Measurements from ENCODE around the gene KCNG1. TPM values are rescaled to one million over a fixed set of nuclear protein-coding genes. Genes with fewer than 3 reads are reported as not detected.

Gene KCNG1
- total and polyA plus RNA-seq, 2 of the 4 experiments (the other 2 are of a cell fraction), result 23.7 to 51.4 TPM

GRCh38 chr20:51023617-51024155 lies 779 bp upstream of the KCNG1 start:
- intact Hi-C loops (cut with micrococcal nuclease) (no loop called here), in situ Hi-C loops (cut with MboI; ENCODE audit: low sequenced_read_pairs) (no loop called here), dilution Hi-C loops (cut with HindIII; ENCODE audit: low sequenced_read_pairs, unreplicated experiment) (no loop called here)
- ChIA-PET CTCF (no interaction called here), POLR2A (ENCODE audit: unreplicated experiment) (no interaction called here)
- H3K18ac ChIP-seq (ENCODE audit: low read depth, low read length), result no peak overlapping the region
- no peak overlapping the region; the same call in 1 of the 2 replicates for H3K9ac ChIP-seq (ENCODE audit: low read depth, low read length)
- H4K91ac ChIP-seq (ENCODE audit: insufficient read depth, low read depth, low read length), result no peak overlapping the region
- no TSS peak for BruUV-seq (replicated peaks)
- peaks cover 3% of the 10 kb centered on the region; the same call in 1 of the 2 replicates for H3K9me1 ChIP-seq (ENCODE audit: insufficient read depth, low read length)
- H2AK9ac ChIP-seq (replicated peaks; ENCODE audit: low read depth, low read length, poor library complexity), result peak overlapping the region; percentile 75
- no peaks in the 10 kb centered on the region for H3K9me3 ChIP-seq (ENCODE audit: control insufficient read depth, insufficient read depth, low read length)
- no peak overlapping the region for H3K56ac ChIP-seq (ENCODE audit: extremely low read depth, insufficient read depth, low read length)
- H3K79me1 ChIP-seq (ENCODE audit: low read depth in 1 of 2, low read length in 2 of 2), result peaks cover 25 to 39% of the 10 kb centered on the region in 2 experiments
- peaks cover 10% of the 10 kb centered on the region for H3K27me3 ChIP-seq (ENCODE audit: control insufficient read depth, insufficient read depth, low read length)
- peaks cover 4% of the 10 kb centered on the region; the same call in 1 of the 2 replicates for H3K36me3 ChIP-seq (ENCODE audit: control insufficient read depth, insufficient read depth, low read length)
- H4K5ac ChIP-seq (ENCODE audit: low read depth, low read length), result no peak overlapping the region
- peaks cover 4% of the 10 kb centered on the region; the same call in 1 of the 2 replicates for H4K20me1 ChIP-seq (ENCODE audit: insufficient read depth, low read length)
- H2AK5ac ChIP-seq (ENCODE audit: low read depth, low read length), result peak overlapping the region; percentile 56; the same call in 1 of the 2 replicates
- H3K4me3 ChIP-seq (ENCODE audit: insufficient read depth, low read depth, low read length), result peak overlapping the region; percentile 76
- no peak overlapping the region for H2BK5ac ChIP-seq (ENCODE audit: low read depth, low read length, poor library complexity, severe bottlenecking)
- peak overlapping the region; percentile 9 to 87; a peak in 2 of 4 replicates for H4K8ac ChIP-seq (ENCODE audit: low read depth in 2 of 2, low read length in 2 of 2)
- no peak overlapping the region for H3K23ac ChIP-seq (ENCODE audit: low read depth, low read length)
- peak overlapping the region; percentile 87 for H3K4me2 ChIP-seq (ENCODE audit: low read depth, low read length)
- TF ChIP-seq RFX5 (IDR thresholded peaks at IDR 0.05; ENCODE audit: low read depth, low read length), result no peak
- no peak for TF ChIP-seq MAFK (IDR thresholded peaks at IDR 0.05; ENCODE audit: low read depth, low read length)
- no peak for TF ChIP-seq RAD21 (IDR thresholded peaks at IDR 0.05; ENCODE audit: low read length)
- TF ChIP-seq USF2 (IDR thresholded peaks at IDR 0.05; ENCODE audit: low read depth, low read length), result no peak
- no peak for TF ChIP-seq RCOR1 (IDR thresholded peaks at IDR 0.05; ENCODE audit: insufficient replicate concordance, low read length)
- TF ChIP-seq CEBPB (IDR thresholded peaks at IDR 0.05; ENCODE audit: low read depth, low read length), result no peak
- H2BK15ac ChIP-seq (ENCODE audit: low read depth, low read length), result no peak overlapping the region
- no peak overlapping the region for H2BK20ac ChIP-seq (ENCODE audit: low read depth, low read length)
- WGBS, 2 experiments (ENCODE audit: extremely low coverage in 2 of 2, insufficient read length in 1 of 2), result 21% methylated on average over 22 of the region's 30 CpGs; no CpG with 5 or more reads in 1 of the 2 experiments
- peak overlapping the region; percentile 97 for H2AFZ ChIP-seq (replicated peaks; ENCODE audit: low read length, poor library complexity)
- peaks cover 12% of the 10 kb centered on the region for H3K4me1 ChIP-seq (ENCODE audit: control insufficient read depth, insufficient read depth, low read length)
- no peak for DNase-seq
- no peak for ATAC-seq (ENCODE audit: low read depth)
- H3K14ac ChIP-seq (replicated peaks; ENCODE audit: low read depth, low read length), result no peak overlapping the region
- H2BK120ac ChIP-seq (ENCODE audit: low read depth, low read length), result peak overlapping the region; percentile 81; the same call in 1 of the 2 replicates
- H3K27ac ChIP-seq (ENCODE audit: insufficient read depth, low read length), result no peak overlapping the region; the same call in 1 of the 2 replicates
- H3K4ac ChIP-seq (ENCODE audit: low read depth, low read length), result no peak overlapping the region; the same call in none of the 2 replicates

Measured in IMR-90 (cell line).